GM12873 (cell line): ENCODE data around the gene KIAA1671.

ENCODE experiments used
- CTCF ChIP-seq: IDR thresholded peaks from 2 replicates; pipeline ENCODE4 v1.5.1; 2012; ENCODE audit warnings: low read depth, mild to moderate bottlenecking, moderate library complexity, low read length, control low read depth; ENCODE audit not compliant: insufficient read depth; ENCODE audit errors: missing control alignments

KIAA1671 gene

GRCh38 chr22:25069758-25070481 lies 117.4 kb downstream of the KIAA1671 start:
- no peak for TF ChIP-seq CTCF

- TF ChIP-seq CTCF = no peak
These were observed 118.4 kb downstream of the KIAA1671 start for GRCh38 chr22:25070956-25071355.

GRCh38 chr22:25071720-25072119 lies 119.2 kb downstream of the KIAA1671 start:
- no peak for TF ChIP-seq CTCF

- no peak for TF ChIP-seq CTCF
These were observed 119.9 kb downstream of the KIAA1671 start for GRCh38 chr22:25072406-25072805.

- TF ChIP-seq CTCF = no peak
These were observed 123.8 kb downstream of the KIAA1671 start for GRCh38 chr22:25076336-25076735.

GRCh38 chr22:25077056-25077455 lies 124.5 kb downstream of the KIAA1671 start:
- TF ChIP-seq CTCF = no peak

DNA sequence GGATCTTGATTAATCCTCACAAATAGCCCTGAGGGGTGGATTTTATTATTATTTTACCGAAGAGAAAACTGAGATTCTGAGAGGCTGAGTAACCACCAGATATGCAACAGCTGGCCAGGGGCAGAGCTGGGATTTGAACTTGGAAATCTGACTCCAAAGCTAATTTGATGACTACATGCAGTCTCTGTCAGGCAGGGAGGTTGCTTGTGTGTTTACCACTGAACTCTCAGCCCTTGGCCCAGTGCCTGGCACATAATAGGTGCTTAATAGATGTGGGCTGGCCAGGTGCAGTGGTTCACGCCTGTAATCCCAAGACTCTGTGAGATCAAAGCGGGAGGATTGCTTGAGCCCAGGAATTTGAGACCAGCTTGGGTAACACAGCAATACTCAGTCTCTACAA lies 125.4 kb downstream of the KIAA1671 start:
- no peak for TF ChIP-seq CTCF
